Measurements from ENCODE around the gene ZNF846.

DNA sequence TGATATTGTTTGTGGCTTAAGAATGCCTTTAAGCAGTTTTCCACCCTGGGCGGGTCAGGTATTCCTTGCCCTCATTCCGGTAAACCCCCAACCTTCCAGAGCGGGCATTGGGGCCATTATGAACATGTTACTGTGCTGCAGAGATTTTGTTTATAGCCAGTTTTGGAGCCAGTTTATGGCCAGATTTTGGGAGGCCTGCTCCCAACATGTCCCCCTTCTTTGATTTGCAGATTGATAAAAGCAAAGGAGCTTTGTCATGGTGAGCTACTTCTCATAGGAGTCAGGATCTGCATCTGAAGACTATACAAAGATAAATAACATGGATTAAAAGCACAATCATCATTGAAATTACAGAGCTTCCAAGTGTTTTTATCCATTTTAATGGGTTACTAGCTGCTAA, 56.7 kb downstream of the ZNF846 start:
- TF ChIP-seq, protein P1, sequence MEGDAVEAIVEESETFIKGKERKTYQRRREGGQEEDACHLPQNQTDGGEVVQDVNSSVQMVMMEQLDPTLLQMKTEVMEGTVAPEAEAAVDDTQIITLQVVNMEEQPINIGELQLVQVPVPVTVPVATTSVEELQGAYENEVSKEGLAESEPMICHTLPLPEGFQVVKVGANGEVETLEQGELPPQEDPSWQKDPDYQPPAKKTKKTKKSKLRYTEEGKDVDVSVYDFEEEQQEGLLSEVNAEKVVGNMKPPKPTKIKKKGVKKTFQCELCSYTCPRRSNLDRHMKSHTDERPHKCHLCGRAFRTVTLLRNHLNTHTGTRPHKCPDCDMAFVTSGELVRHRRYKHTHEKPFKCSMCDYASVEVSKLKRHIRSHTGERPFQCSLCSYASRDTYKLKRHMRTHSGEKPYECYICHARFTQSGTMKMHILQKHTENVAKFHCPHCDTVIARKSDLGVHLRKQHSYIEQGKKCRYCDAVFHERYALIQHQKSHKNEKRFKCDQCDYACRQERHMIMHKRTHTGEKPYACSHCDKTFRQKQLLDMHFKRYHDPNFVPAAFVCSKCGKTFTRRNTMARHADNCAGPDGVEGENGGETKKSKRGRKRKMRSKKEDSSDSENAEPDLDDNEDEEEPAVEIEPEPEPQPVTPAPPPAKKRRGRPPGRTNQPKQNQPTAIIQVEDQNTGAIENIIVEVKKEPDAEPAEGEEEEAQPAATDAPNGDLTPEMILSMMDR (IDR thresholded peaks at IDR 0.05) = no peak
- TF ChIP-seq EZH2phosphoT487 (IDR thresholded peaks at IDR 0.05) = no peak
- TF ChIP-seq EZH2 (IDR thresholded peaks at IDR 0.05) = no peak
